Mucosa of descending colon (tissue), 3 donors: Measurements from ENCODE around the gene SLC35E1. TPM values are rescaled to one million over a fixed set of nuclear protein-coding genes. Genes with fewer than 3 reads are reported as not detected.

Source experiments
- ATAC-seq: fragments of 200-7000 bp; cut with Tn5 transposase; one replicate; pipeline ENCODE4 v1.9.1; 2020; ENCODE audit warnings: mild to moderate bottlenecking, moderate library complexity
- DNase-seq, 3 donors: peaks; one replicate each; pipeline ENCODE4 v3.0.0-alpha.2; 2020
- H3K36me3 ChIP-seq: fragments of 200-600 bp; one replicate; pipeline ENCODE4 v1.8.0; 2021; ENCODE audit warnings: low read depth, mild to moderate bottlenecking
- H3K4me1 ChIP-seq: fragments of 200-600 bp; one replicate; pipeline ENCODE4 v1.8.0; 2021; ENCODE audit warnings: low read depth, mild to moderate bottlenecking
- H3K4me3 ChIP-seq: fragments of 200-600 bp; one replicate; pipeline ENCODE4 v1.8.0; 2021; ENCODE audit warnings: mild to moderate bottlenecking
- H3K9me3 ChIP-seq: fragments of 200-600 bp; one replicate; pipeline ENCODE4 v1.8.0; 2021; ENCODE audit warnings: mild to moderate bottlenecking
- CTCF ChIP-seq: fragments of 200-600 bp; IDR thresholded peaks from one replicate; pipeline ENCODE4 v1.8.0; 2022; ENCODE audit warnings: antibody characterized with exemption, mild to moderate bottlenecking
- intact Hi-C, 2 donors: fragments of 100-400 bp; cut with DNase I in 1 of 2; cut with micrococcal nuclease in 1 of 2; formaldehyde crosslinking; loops; one replicate each; pipeline versions ENCODE4 v1.11.0 to v1.11.1; 2022; cut with DNase I, micrococcal nuclease
- total RNA-seq, 3 donors: library from RNA; stranded (reverse); fragmentation: NEBNext Ultra II Directional in 2 of 3; extraction: Animal tissue kit (Norgen Biotek cat#: 25700) in 2 of 3; gene quantifications; one replicate each; pipeline versions ENCODE4 v1.2.1 to v1.2.4, GENCODE V29; 2021 to 2023
- donor health status: DM: no; HTN: no; CAD: no; lungs with moderate emphysema.
- donor health status: DM: no; HTN: no; CAD: no.
- donor health status: DM: no; HTN: yes; CAD: no.

Gene SLC35E1
- total RNA-seq, 3 donors from 2014 or later = 34.6 to 45.8 (median 44.0) TPM

- H3K4me1 ChIP-seq = no peaks in the 10 kb centered on the region
- TF ChIP-seq CTCF = no peak
- H3K36me3 ChIP-seq = peaks cover 15% of the 10 kb centered on the region
- no peaks in the 10 kb centered on the region for H3K9me3 ChIP-seq
- H3K4me3 ChIP-seq = no peak overlapping the region
- ATAC-seq (no peak), DNase-seq (no peak)
- intact Hi-C loops = no loop called here
Observed at GRCh38 chr19:16527334-16527935, 44.8 kb downstream of the SLC35E1 start.

- TF ChIP-seq CTCF = no peak
- Histone ChIP-seq H3K4me3 (no peak overlapping the region), H3K9me3 (no peaks in the 10 kb centered on the region), H3K36me3 (peaks cover 4% of the 10 kb centered on the region), H3K4me1 (no peaks in the 10 kb centered on the region)
- ATAC-seq = no peak
- no peak for DNase-seq
- intact Hi-C loops = no loop called here
Observed at GRCh38 chr19:16525751-16526481, 46.3 kb downstream of the SLC35E1 start.

GRCh38 chr19:16524991-16525734 lies 47.1 kb downstream of the SLC35E1 start:
- no peak for TF ChIP-seq CTCF
- Histone ChIP-seq H3K9me3 (no peaks in the 10 kb centered on the region), H3K4me1 (no peaks in the 10 kb centered on the region), H3K4me3 (no peak overlapping the region), H3K36me3 (peaks cover 7% of the 10 kb centered on the region)
- intact Hi-C loops = no loop called here
- no peak for ATAC-seq
- DNase-seq = no peak

- Histone ChIP-seq H3K9me3 (no peaks in the 10 kb centered on the region), H3K36me3 (peaks cover 14% of the 10 kb centered on the region), H3K4me3 (no peak overlapping the region), H3K4me1 (no peaks in the 10 kb centered on the region)
- no peak for ATAC-seq
- no peak for DNase-seq
- no peak for TF ChIP-seq CTCF
- intact Hi-C loops = no loop called here
Observed at GRCh38 chr19:16522559-16523377, 49.4 kb downstream of the SLC35E1 start.

GRCh38 chr19:16521715-16522289 lies 50.4 kb downstream of the SLC35E1 start:
- intact Hi-C loops = no loop called here
- no peak for TF ChIP-seq CTCF
- Histone ChIP-seq H3K4me1 (no peaks in the 10 kb centered on the region), H3K4me3 (no peak overlapping the region), H3K9me3 (no peaks in the 10 kb centered on the region), H3K36me3 (peaks cover 12% of the 10 kb centered on the region)
- no peak for DNase-seq
- no peak for ATAC-seq
